Peyer's patch (tissue), 4 donors: ENCODE data around the gene EHF. TPM values are rescaled to one million over a fixed set of nuclear protein-coding genes. Genes with fewer than 3 reads are reported as not detected.

Source experiments
- DNase-seq, 3 donors: peaks; one replicate each; pipeline ENCODE4 v3.0.0-alpha.2; 2017 to 2019
- H3K27ac ChIP-seq, 4 donors: fragments of 200-600 bp; sonication (generic); one replicate each; pipeline ENCODE4 v1.5.1; 2016 to 2019
- H3K27me3 ChIP-seq, 2 donors: fragments of 200-600 bp; sonication (generic); one replicate each; pipeline ENCODE4 v1.5.1; 2019
- H3K36me3 ChIP-seq, 3 donors: fragments of 200-600 bp; sonication (generic); one replicate each; pipeline ENCODE4 v1.5.1; 2016 to 2019
- H3K4me1 ChIP-seq, 4 donors: fragments of 200-600 bp; sonication (generic); one replicate each; pipeline ENCODE4 v1.5.1; 2016 to 2019
- H3K4me3 ChIP-seq, 4 donors: fragments of 200-600 bp; sonication (generic); 1 replicate in 3 of 4; 2 replicates in 1 of 4; pipeline ENCODE4 v1.5.1; 2016 to 2019; ENCODE audit warnings: mild to moderate bottlenecking in 1 of 4
- H3K9me3 ChIP-seq, 4 donors: fragments of 200-600 bp; sonication (generic); one replicate each; pipeline ENCODE4 v1.5.1; 2016 to 2019; ENCODE audit warnings: mild to moderate bottlenecking in 1 of 4
- CTCF ChIP-seq, 6 experiments: fragments of 450-650 bp in 4 of 6; fragments of 200-600 bp in 2 of 6; sonication (generic) in 1 of 6; IDR thresholded peaks; one replicate each; pipeline ENCODE4 v1.5.1; 2017 to 2019; ENCODE audit warnings: antibody characterized with exemption in 6 of 6, mild to moderate bottlenecking in 3 of 6, moderate library complexity in 1 of 6
- POLR2A ChIP-seq, 2 donors: fragments of 450-650 bp; IDR thresholded peaks; one replicate each; pipeline ENCODE4 v1.5.1; 2017; ENCODE audit warnings: antibody characterized with exemption in 2 of 2, mild to moderate bottlenecking in 2 of 2, moderate library complexity in 2 of 2
- total RNA-seq, 4 donors: library from RNA; depleted of rRNA; stranded (reverse); fragments of >200 nt; gene quantifications; one replicate each; pipeline ENCODE4 v1.1.0, GENCODE V29; 2016

EHF gene
- total RNA-seq, 4 donors from 2014 or later: 75.9 to 143 (median 106) TPM

GRCh38 chr11:34653031-34653430 lies 32.1 kb downstream of the EHF start:
- Histone ChIP-seq H3K27ac (peak overlapping the region in 3 of 4 donors; percentile 34 to 86 (median 74)), H3K9me3 (no peaks in the 10 kb centered on the region), H3K4me3 (no peak overlapping the region), H3K27me3 (no peaks in the 10 kb centered on the region), H3K36me3 (peaks cover 0 to 33% (median 0%) of the 10 kb centered on the region in 3 donors), H3K4me1 (peaks cover 0 to 31% (median 8%) of the 10 kb centered on the region in 4 donors)
- TF ChIP-seq POLR2A (IDR thresholded peaks at IDR 0.05): no peak
- TF ChIP-seq CTCF (IDR thresholded peaks at IDR 0.05): no peak
- no peak for DNase-seq

GRCh38 chr11:34653851-34654482 lies 33.1 kb downstream of the EHF start:
- peak; percentile 49 to 86 (median 71) for DNase-seq
- Histone ChIP-seq H3K27ac (peak overlapping the region; percentile 34 to 86 (median 62)), H3K27me3 (no peaks in the 10 kb centered on the region), H3K36me3 (peaks cover 0 to 42% (median 0%) of the 10 kb centered on the region in 3 donors), H3K9me3 (no peaks in the 10 kb centered on the region), H3K4me1 (peaks cover 0 to 31% (median 8%) of the 10 kb centered on the region in 4 donors), H3K4me3 (peak overlapping the region in 1 of 4 donors; percentile 10)
- TF ChIP-seq POLR2A (IDR thresholded peaks at IDR 0.05) (no peak), CTCF (IDR thresholded peaks at IDR 0.05) (peak in 2 of 6 experiments; percentile 21 to 43)

- H3K27me3 ChIP-seq: no peaks in the 10 kb centered on the region
- H3K27ac ChIP-seq: peak overlapping the region in 3 of 4 donors; percentile 49 to 86 (median 74)
- peaks cover 0 to 31% (median 8%) of the 10 kb centered on the region in 4 donors for H3K4me1 ChIP-seq
- no peak for TF ChIP-seq POLR2A (IDR thresholded peaks at IDR 0.05)
- TF ChIP-seq CTCF (IDR thresholded peaks at IDR 0.05): no peak
- peaks cover 0 to 42% (median 0%) of the 10 kb centered on the region in 3 donors for H3K36me3 ChIP-seq
- no peaks in the 10 kb centered on the region for H3K9me3 ChIP-seq
- DNase-seq: no peak
- H3K4me3 ChIP-seq: no peak overlapping the region
Measured at GRCh38 chr11:34654483-34655334, 33.8 kb downstream of the EHF start.

- Histone ChIP-seq H3K9me3 (no peaks in the 10 kb centered on the region), H3K27ac (no peak overlapping the region), H3K27me3 (no peaks in the 10 kb centered on the region), H3K36me3 (peaks cover 0 to 42% (median 0%) of the 10 kb centered on the region in 3 donors), H3K4me1 (peaks cover 0 to 31% (median 8%) of the 10 kb centered on the region in 4 donors), H3K4me3 (no peak overlapping the region)
- no peak for DNase-seq
- no peak for TF ChIP-seq CTCF (IDR thresholded peaks at IDR 0.05)
- no peak for TF ChIP-seq POLR2A (IDR thresholded peaks at IDR 0.05)
Measured at GRCh38 chr11:34655335-34656008, 34.6 kb downstream of the EHF start.

- Histone ChIP-seq H3K27me3 (no peaks in the 10 kb centered on the region), H3K36me3 (peaks cover 0 to 41% (median 0%) of the 10 kb centered on the region in 3 donors), H3K4me3 (no peak overlapping the region), H3K9me3 (no peaks in the 10 kb centered on the region), H3K4me1 (peaks cover 0 to 31% (median 8%) of the 10 kb centered on the region in 4 donors), H3K27ac (no peak overlapping the region)
- DNase-seq: no peak
- TF ChIP-seq POLR2A (IDR thresholded peaks at IDR 0.05) (no peak), CTCF (IDR thresholded peaks at IDR 0.05) (no peak)
Measured at GRCh38 chr11:34656062-34656720, 35.3 kb downstream of the EHF start.
